ENCODE data around the gene PAK1. TPM values are rescaled to one million over a fixed set of nuclear protein-coding genes. Genes with fewer than 3 reads are reported as not detected.

The PAK1 gene
- polyA plus RNA-seq, 1 donor (not counting 4 experiments of a cell fraction or from before 2014, with no cell fraction given), result 78.2 TPM

GRCh38 chr11:77446911-77447629 lies 26.8 kb downstream of the PAK1 start:
- Histone ChIP-seq H3K4me3 (ENCODE audit: control insufficient read depth in 2 of 3, extremely low read depth in 1 of 3, insufficient read depth in 2 of 3, low read depth in 1 of 3, low read length in 3 of 3) (no peak overlapping the region), H3K9me3 (ENCODE audit: control insufficient read depth, low read depth, low read length) (no peaks in the 10 kb centered on the region), H3K4me2 (ENCODE audit: control insufficient read depth, extremely low read depth, insufficient read depth, low read depth, low read length) (no peak overlapping the region), H3K36me3 (ENCODE audit: control insufficient read depth in 2 of 2, extremely low read depth in 1 of 2, insufficient read depth in 2 of 2, low read length in 2 of 2) (no peaks in the 10 kb centered on the region), H3K9me1 (ENCODE audit: control insufficient read depth, extremely low read depth, insufficient read depth, low read length) (peaks cover 2% of the 10 kb centered on the region), H3K79me2 (ENCODE audit: control insufficient read depth, insufficient read depth, low read length) (no peaks in the 10 kb centered on the region), H3K9ac (ENCODE audit: control insufficient read depth, extremely low read depth, insufficient read depth, low read length) (no peak overlapping the region), H2AFZ (ENCODE audit: control insufficient read depth, low read length) (no peak overlapping the region), H3K4me1 (ENCODE audit: control insufficient read depth, extremely low read depth, insufficient read depth, low read length) (peaks cover 14% of the 10 kb centered on the region), H4K20me1 (ENCODE audit: control insufficient read depth, extremely low read depth, insufficient read depth, low read length) (no peaks in the 10 kb centered on the region), H3K27me3 (ENCODE audit: control insufficient read depth, extremely low read depth, insufficient read depth, low read length) (no peaks in the 10 kb centered on the region), H3K27ac (ENCODE audit: control insufficient read depth, insufficient read depth, low read length) (no peak overlapping the region)
- no peak for DNase-seq (ENCODE audit: low read depth, low spot score)
- dilution Hi-C loops (cut with MboI; ENCODE audit: extremely low pct_ligation_motif_present, low sequenced_read_pairs), result no loop called here
- FAIRE-seq, result no peak
- TF ChIP-seq EZH2 (IDR thresholded peaks at IDR 0.05; ENCODE audit: low read length), result no peak
- no peak for TF ChIP-seq CTCF (optimal IDR thresholded peaks at IDR 0.05 in 1 of 3, IDR thresholded peaks at IDR 0.05 in 1 of 3, conservative IDR thresholded peaks at IDR 0.05 in 1 of 3; ENCODE audit: extremely low read depth in 1 of 3, insufficient read depth in 2 of 3, low read length in 3 of 3)

GRCh38 chr11:77444261-77444660 lies 29.6 kb downstream of the PAK1 start:
- Histone ChIP-seq H3K27ac (ENCODE audit: control insufficient read depth, insufficient read depth, low read length) (no peak overlapping the region), H3K79me2 (ENCODE audit: control insufficient read depth, insufficient read depth, low read length) (no peaks in the 10 kb centered on the region), H3K4me1 (ENCODE audit: control insufficient read depth, extremely low read depth, insufficient read depth, low read length) (peaks cover 13% of the 10 kb centered on the region), H3K36me3 (ENCODE audit: control insufficient read depth in 2 of 2, extremely low read depth in 1 of 2, insufficient read depth in 2 of 2, low read length in 2 of 2) (no peaks in the 10 kb centered on the region), H2AFZ (ENCODE audit: control insufficient read depth, low read length) (no peak overlapping the region), H3K4me2 (ENCODE audit: control insufficient read depth, extremely low read depth, insufficient read depth, low read depth, low read length) (no peak overlapping the region), H3K9ac (ENCODE audit: control insufficient read depth, extremely low read depth, insufficient read depth, low read length) (no peak overlapping the region), H3K9me3 (ENCODE audit: control insufficient read depth, low read depth, low read length) (no peaks in the 10 kb centered on the region), H3K27me3 (ENCODE audit: control insufficient read depth, extremely low read depth, insufficient read depth, low read length) (no peaks in the 10 kb centered on the region), H4K20me1 (ENCODE audit: control insufficient read depth, extremely low read depth, insufficient read depth, low read length) (no peaks in the 10 kb centered on the region), H3K9me1 (ENCODE audit: control insufficient read depth, extremely low read depth, insufficient read depth, low read length) (no peaks in the 10 kb centered on the region), H3K4me3 (ENCODE audit: control insufficient read depth in 2 of 3, extremely low read depth in 1 of 3, insufficient read depth in 2 of 3, low read depth in 1 of 3, low read length in 3 of 3) (no peak overlapping the region)
- dilution Hi-C loops (cut with MboI; ENCODE audit: extremely low pct_ligation_motif_present, low sequenced_read_pairs), result no loop called here
- DNase-seq (ENCODE audit: low read depth, low spot score) (no peak), FAIRE-seq (no peak)
- TF ChIP-seq EZH2 (IDR thresholded peaks at IDR 0.05; ENCODE audit: low read length), result no peak
- no peak for TF ChIP-seq CTCF (optimal IDR thresholded peaks at IDR 0.05 in 1 of 3, IDR thresholded peaks at IDR 0.05 in 1 of 3, conservative IDR thresholded peaks at IDR 0.05 in 1 of 3; ENCODE audit: extremely low read depth in 1 of 3, insufficient read depth in 2 of 3, low read length in 3 of 3)
